ENCODE measurements around the gene CEL. TPM values are rescaled to one million over a fixed set of nuclear protein-coding genes. Genes with fewer than 3 reads are reported as not detected.

Gene CEL
- total and polyA plus RNA-seq, 10 of the 15 experiments (the other 5 are each of a cell fraction or from before 2014, with no cell fraction given) = 0.05 to 4.1 (median 0.29) TPM; not detected in 2

DNA sequence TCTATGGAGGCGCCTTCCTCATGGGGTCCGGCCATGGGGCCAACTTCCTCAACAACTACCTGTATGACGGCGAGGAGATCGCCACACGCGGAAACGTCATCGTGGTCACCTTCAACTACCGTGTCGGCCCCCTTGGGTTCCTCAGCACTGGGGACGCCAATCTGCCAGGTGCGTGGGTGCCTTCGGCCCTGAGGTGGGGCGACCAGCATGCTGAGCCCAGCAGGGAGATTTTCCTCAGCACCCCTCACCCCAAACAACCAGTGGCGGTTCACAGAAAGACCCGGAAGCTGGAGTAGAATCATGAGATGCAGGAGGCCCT, 3.2 kb downstream of the CEL start (continued):
- TF ChIP-seq NFYA (IDR thresholded peaks at IDR 0.05; ENCODE audit: borderline replicate concordance, low read depth, low read length) = no peak
- no peak for TF ChIP-seq TBL1XR1 (IDR thresholded peaks at IDR 0.05; ENCODE audit: low read depth, low read length)
- TF ChIP-seq, protein P1, sequence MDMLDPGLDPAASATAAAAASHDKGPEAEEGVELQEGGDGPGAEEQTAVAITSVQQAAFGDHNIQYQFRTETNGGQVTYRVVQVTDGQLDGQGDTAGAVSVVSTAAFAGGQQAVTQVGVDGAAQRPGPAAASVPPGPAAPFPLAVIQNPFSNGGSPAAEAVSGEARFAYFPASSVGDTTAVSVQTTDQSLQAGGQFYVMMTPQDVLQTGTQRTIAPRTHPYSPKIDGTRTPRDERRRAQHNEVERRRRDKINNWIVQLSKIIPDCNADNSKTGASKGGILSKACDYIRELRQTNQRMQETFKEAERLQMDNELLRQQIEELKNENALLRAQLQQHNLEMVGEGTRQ (IDR thresholded peaks at IDR 0.05; ENCODE audit: borderline replicate concordance, low read depth, low read length) = no peak

DNA sequence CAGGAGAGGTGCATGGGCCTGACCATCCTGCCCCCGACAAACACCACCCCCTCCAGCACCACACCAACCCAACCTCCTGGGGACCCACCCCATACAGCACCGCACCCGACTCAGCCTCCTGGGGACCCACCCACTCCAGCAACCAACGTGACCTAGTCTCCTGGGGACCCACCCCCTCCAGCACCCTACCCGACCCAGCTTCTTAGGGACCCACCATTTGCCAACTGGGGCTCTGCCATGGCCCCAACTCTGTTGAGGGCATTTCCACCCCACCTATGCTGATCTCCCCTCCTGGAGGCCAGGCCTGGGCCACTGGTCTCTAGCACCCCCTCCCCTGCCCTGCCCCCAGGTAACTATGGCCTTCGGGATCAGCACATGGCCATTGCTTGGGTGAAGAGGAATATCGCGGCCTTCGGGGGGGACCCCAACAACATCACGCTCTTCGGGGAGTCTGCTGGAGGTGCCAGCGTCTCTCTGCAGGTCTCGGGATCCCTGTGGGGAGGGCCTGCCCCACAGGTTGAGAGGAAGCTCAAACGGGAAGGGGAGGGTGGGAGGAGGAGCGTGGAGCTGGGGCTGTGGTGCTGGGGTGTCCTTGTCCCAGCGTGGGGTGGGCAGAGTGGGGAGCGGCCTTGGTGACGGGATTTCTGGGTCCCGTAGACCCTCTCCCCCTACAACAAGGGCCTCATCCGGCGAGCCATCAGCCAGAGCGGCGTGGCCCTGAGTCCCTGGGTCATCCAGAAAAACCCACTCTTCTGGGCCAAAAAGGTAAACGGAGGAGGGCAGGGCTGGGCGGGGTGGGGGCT, 4.6 kb downstream of the CEL start:
- H3K27me3 ChIP-seq (replicated peaks in 1 of 2; ENCODE audit: control insufficient read depth in 2 of 2, insufficient read depth in 2 of 2, low read length in 1 of 2) = no peaks in the 10 kb centered on the region
- no peaks in the 10 kb centered on the region for H3K36me3 ChIP-seq (ENCODE audit: control insufficient read depth in 2 of 2, insufficient read depth in 2 of 2, low read length in 1 of 2)
- intact Hi-C loops (cut with micrococcal nuclease; ENCODE audit: unreplicated experiment) (no loop called here), in situ Hi-C loops (cut with MboI) (no loop called here)
- 81% methylated on average over 15 of the region's 25 CpGs for WGBS (ENCODE audit: insufficient coverage, insufficient replicate concordance, low lambda C conversion rate, missing lambda C conversion rate)
- ATAC-seq (no peak), DNase-seq (ENCODE audit: low read depth, low spot score) (no peak), FAIRE-seq (no peak)
- SMC1A ChIA-PET (ENCODE audit: uncharacterized antibody, unreplicated experiment) = interaction anchor here (0.7 kb wide), 1 partner anchor 111 kb away, joined by 3 read pairs; no protein-coding TSS in a partner anchor
- RAD21 ChIA-PET (ENCODE audit: unreplicated experiment) = no interaction called here
- no peak overlapping the region for H3K9ac ChIP-seq (ENCODE audit: control insufficient read depth, insufficient read depth, low read length)
- no peaks in the 10 kb centered on the region for H4K20me1 ChIP-seq (ENCODE audit: control insufficient read depth, insufficient read depth)
- CTCF ChIA-PET = interaction anchor here (0.7 kb wide), 1 partner anchor 8 kb away, joined by 5 read pairs; no protein-coding TSS in a partner anchor
- H3K27ac ChIP-seq (ENCODE audit: control insufficient read depth, insufficient read depth) = no peak overlapping the region
- no peaks in the 10 kb centered on the region for H3K4me1 ChIP-seq (ENCODE audit: control insufficient read depth, insufficient read depth, low read length)
- no peak overlapping the region for H3K4me3 ChIP-seq
- TF ChIP-seq, protein P1 (IDR thresholded peaks at IDR 0.05; ENCODE audit: borderline replicate concordance, low read depth, low read length) = no peak
- TF ChIP-seq TARDBP (IDR thresholded peaks at IDR 0.05; ENCODE audit: borderline replicate concordance) (no peak), EGR1 (IDR thresholded peaks at IDR 0.05; ENCODE audit: borderline replicate concordance in 1 of 2, low read depth in 2 of 2, low read length in 2 of 2) (no peak), KAT2A (conservative IDR thresholded peaks at IDR 0.05; ENCODE audit: control insufficient read depth, low read depth, low read length) (no peak)
- no peak overlapping the region for H3K4me2 ChIP-seq (ENCODE audit: control insufficient read depth, insufficient read depth)
- no peak overlapping the region for H2AFZ ChIP-seq (ENCODE audit: control insufficient read depth, low read depth, low read length)
- no peaks in the 10 kb centered on the region for H3K9me3 ChIP-seq (replicated peaks; ENCODE audit: control insufficient read depth, insufficient read depth, low read length)
- POLR2A ChIA-PET = no interaction called here
- no peaks in the 10 kb centered on the region for H3K79me2 ChIP-seq (ENCODE audit: control insufficient read depth, insufficient read depth, low read length)
- BruUV-seq (replicated peaks) = no TSS peak
